HEK293 (cell line): ENCODE measurements around the gene FNDC8.
A peak's percentile ranks its signal among the peaks of the same experiment; 100 is the strongest.

Experiments
- CTCF ChIA-PET: fragments of 350-600 bp; formaldehyde crosslinking; extraction: SDS; loops from one replicate; lab custom pipeline; 2021; ENCODE audit warnings: antibody characterized with exemption; lab: Yijun Ruan, JAX
- POLR2A ChIA-PET: fragments of 300-600 bp; formaldehyde crosslinking; extraction: SDS; loops from one replicate; lab custom pipeline; 2020; ENCODE audit warnings: antibody characterized with exemption, inconsistent platforms; lab: Yijun Ruan, JAX
- H3K27ac ChIP-seq: fragments of 200-500 bp; sonication (Bioruptor generic); 2 replicates; pipeline ENCODE4 v1.5.1; 2014; ENCODE audit warnings: low read depth, low read length, control low read depth, inconsistent platforms; ENCODE audit errors: extremely low read depth
- H3K36me3 ChIP-seq, 2 experiments: fragments of 200-500 bp in 1 of 2; sonication (Bioruptor generic) in 1 of 2; 1 replicate in 1 of 2; 2 replicates in 1 of 2; pipeline ENCODE4 v1.5.1; 2014 to 2017; ENCODE audit warnings: inconsistent platforms in 2 of 2, low read length in 2 of 2; ENCODE audit not compliant: control insufficient read depth in 2 of 2, insufficient read depth in 1 of 2
- H3K4me1 ChIP-seq: fragments of 200-500 bp; sonication (Bioruptor generic); 2 replicates; pipeline ENCODE4 v1.5.1; 2014; ENCODE audit warnings: mild to moderate bottlenecking, low read length, inconsistent platforms; ENCODE audit not compliant: control insufficient read depth, insufficient read depth
- H3K4me3 ChIP-seq: 2 replicates; pipeline ENCODE4 v1.5.1; 2011; ENCODE audit warnings: low read depth, mild to moderate bottlenecking, control low read depth, low read length, moderate library complexity
- H3K9me3 ChIP-seq: fragments of 200-500 bp; sonication (Bioruptor generic); 2 replicates; pipeline ENCODE4 v1.5.1; 2014; ENCODE audit warnings: low read depth, low read length, inconsistent platforms; ENCODE audit not compliant: control insufficient read depth, insufficient read depth
- GLIS1 ChIP-seq: fragments of 450-650 bp; formaldehyde crosslinking; IDR thresholded peaks from 2 replicates; pipeline ENCODE4 v1.5.1; 2016; ENCODE audit warnings: missing biosample characterization, missing genetic modification characterization
- KLF1 ChIP-seq: fragments of 450-650 bp; formaldehyde crosslinking; IDR thresholded peaks from 2 replicates; pipeline ENCODE4 v1.5.1; 2016; ENCODE audit warnings: missing biosample characterization, missing genetic modification characterization
- ZNF211 ChIP-seq: fragments of 450-650 bp; formaldehyde crosslinking; IDR thresholded peaks from 2 replicates; pipeline ENCODE4 v1.5.1; 2016; ENCODE audit warnings: low read depth, missing biosample characterization, missing genetic modification characterization
- ZNF23 ChIP-seq: fragments of 450-650 bp; formaldehyde crosslinking; IDR thresholded peaks from 2 replicates; pipeline ENCODE4 v1.5.1; 2016; ENCODE audit warnings: missing biosample characterization, missing genetic modification characterization, borderline replicate concordance
- ZNF335 ChIP-seq: fragments of 450-650 bp; formaldehyde crosslinking; conservative IDR thresholded peaks from 2 replicates; pipeline ENCODE4 v1.5.1; 2016; ENCODE audit warnings: missing biosample characterization, missing genetic modification characterization
- ZNF394 ChIP-seq: fragments of 450-650 bp; formaldehyde crosslinking; IDR thresholded peaks from 2 replicates; pipeline ENCODE4 v1.5.1; 2016; ENCODE audit warnings: missing biosample characterization, missing genetic modification characterization, mild to moderate bottlenecking, moderate library complexity, borderline replicate concordance
- ZNF416 ChIP-seq: fragments of 450-650 bp; formaldehyde crosslinking; IDR thresholded peaks from 2 replicates; pipeline ENCODE4 v1.5.1; 2016; ENCODE audit warnings: missing biosample characterization, missing genetic modification characterization
- ZNF426 ChIP-seq: fragments of 450-650 bp; formaldehyde crosslinking; IDR thresholded peaks from 2 replicates; pipeline ENCODE4 v1.5.1; 2017; ENCODE audit warnings: missing biosample characterization, missing genetic modification characterization, mild to moderate bottlenecking, inconsistent platforms, moderate library complexity
- ZNF555 ChIP-seq: fragments of 450-650 bp; formaldehyde crosslinking; conservative IDR thresholded peaks from 2 replicates; pipeline ENCODE4 v1.5.1; 2017; ENCODE audit warnings: missing biosample characterization, mild to moderate bottlenecking, missing genetic modification characterization, inconsistent platforms
- ZNF600 ChIP-seq: fragments of 450-650 bp; formaldehyde crosslinking; IDR thresholded peaks from 2 replicates; pipeline ENCODE4 v1.5.1; 2016; ENCODE audit warnings: missing biosample characterization, missing genetic modification characterization
- ZNF843 ChIP-seq: fragments of 450-650 bp; formaldehyde crosslinking; IDR thresholded peaks from 2 replicates; pipeline ENCODE4 v1.5.1; 2016; ENCODE audit warnings: missing biosample characterization, missing genetic modification characterization
- TF ChIP-seq, protein P1 (sequence below): fragments of 450-650 bp; formaldehyde crosslinking; IDR thresholded peaks from 2 replicates; pipeline ENCODE4 v1.5.1; 2017; ENCODE audit warnings: missing biosample characterization, missing genetic modification characterization
- TF ChIP-seq, protein P2 (sequence below): fragments of 450-650 bp; formaldehyde crosslinking; IDR thresholded peaks from 2 replicates; pipeline ENCODE4 v1.5.1; 2016; ENCODE audit warnings: missing biosample characterization, missing genetic modification characterization
- TF ChIP-seq, protein P3 (sequence below): fragments of 450-650 bp; formaldehyde crosslinking; IDR thresholded peaks from 2 replicates; pipeline ENCODE4 v1.5.1; 2016; ENCODE audit warnings: missing biosample characterization, missing genetic modification characterization

The FNDC8 gene

GRCh38 chr17:35084987-35085386, 36.4 kb upstream of the FNDC8 start:
- TF ChIP-seq ZNF843 (tag by site-specific recombination) (no peak), ZNF555 (tag by site-specific recombination) (no peak), ZNF23 (no peak), ZNF416 (tag by site-specific recombination) (no peak), KLF1 (tag by site-specific recombination) (no peak)
- TF ChIP-seq, protein P1, sequence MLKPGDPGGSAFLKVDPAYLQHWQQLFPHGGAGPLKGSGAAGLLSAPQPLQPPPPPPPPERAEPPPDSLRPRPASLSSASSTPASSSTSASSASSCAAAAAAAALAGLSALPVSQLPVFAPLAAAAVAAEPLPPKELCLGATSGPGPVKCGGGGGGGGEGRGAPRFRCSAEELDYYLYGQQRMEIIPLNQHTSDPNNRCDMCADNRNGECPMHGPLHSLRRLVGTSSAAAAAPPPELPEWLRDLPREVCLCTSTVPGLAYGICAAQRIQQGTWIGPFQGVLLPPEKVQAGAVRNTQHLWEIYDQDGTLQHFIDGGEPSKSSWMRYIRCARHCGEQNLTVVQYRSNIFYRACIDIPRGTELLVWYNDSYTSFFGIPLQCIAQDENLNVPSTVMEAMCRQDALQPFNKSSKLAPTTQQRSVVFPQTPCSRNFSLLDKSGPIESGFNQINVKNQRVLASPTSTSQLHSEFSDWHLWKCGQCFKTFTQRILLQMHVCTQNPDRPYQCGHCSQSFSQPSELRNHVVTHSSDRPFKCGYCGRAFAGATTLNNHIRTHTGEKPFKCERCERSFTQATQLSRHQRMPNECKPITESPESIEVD (tag by site-specific recombination), result peak; percentile 18; the same call in 1 of the 2 replicates
- TF ChIP-seq, all 188 proteins: peak for 1
- H3K9me3 ChIP-seq, result no peaks in the 10 kb centered on the region
- CTCF ChIA-PET, result interaction anchor here (0.6 to 0.9 kb wide), 2 partner anchors 10 to 450 kb away, joined by 3 read pairs; no protein-coding TSS in a partner anchor
- H3K4me3 ChIP-seq, result no peak overlapping the region
- no peaks in the 10 kb centered on the region; a peak in 1 of 3 replicates for H3K36me3 ChIP-seq
- H3K27ac ChIP-seq, result no peak overlapping the region
- POLR2A ChIA-PET, result interaction anchor here (0.7 kb wide), 1 partner anchor 77 kb away, joined by 4 read pairs; no protein-coding TSS in a partner anchor
- H3K4me1 ChIP-seq, result peaks cover 20% of the 10 kb centered on the region

- H3K4me3 ChIP-seq, result no peak overlapping the region
- H3K4me1 ChIP-seq, result peaks cover 20% of the 10 kb centered on the region
- ChIA-PET POLR2A (interaction anchor here (0.6 to 1.8 kb wide), 3 partner anchors 23 to 518 kb away, joined by 3 to 6 read pairs (median 3); partner anchors contain the start of gene RFFL), CTCF (no interaction called here)
- H3K9me3 ChIP-seq, result no peaks in the 10 kb centered on the region
- TF ChIP-seq ZNF335 (tag by site-specific recombination) (no peak), GLIS1 (no peak), ZNF211 (no peak), ZNF394 (tag by site-specific recombination) (no peak)
- TF ChIP-seq, protein P2, sequence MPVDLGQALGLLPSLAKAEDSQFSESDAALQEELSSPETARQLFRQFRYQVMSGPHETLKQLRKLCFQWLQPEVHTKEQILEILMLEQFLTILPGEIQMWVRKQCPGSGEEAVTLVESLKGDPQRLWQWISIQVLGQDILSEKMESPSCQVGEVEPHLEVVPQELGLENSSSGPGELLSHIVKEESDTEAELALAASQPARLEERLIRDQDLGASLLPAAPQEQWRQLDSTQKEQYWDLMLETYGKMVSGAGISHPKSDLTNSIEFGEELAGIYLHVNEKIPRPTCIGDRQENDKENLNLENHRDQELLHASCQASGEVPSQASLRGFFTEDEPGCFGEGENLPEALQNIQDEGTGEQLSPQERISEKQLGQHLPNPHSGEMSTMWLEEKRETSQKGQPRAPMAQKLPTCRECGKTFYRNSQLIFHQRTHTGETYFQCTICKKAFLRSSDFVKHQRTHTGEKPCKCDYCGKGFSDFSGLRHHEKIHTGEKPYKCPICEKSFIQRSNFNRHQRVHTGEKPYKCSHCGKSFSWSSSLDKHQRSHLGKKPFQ (tag by site-specific recombination), result no peak
- TF ChIP-seq, protein P3, sequence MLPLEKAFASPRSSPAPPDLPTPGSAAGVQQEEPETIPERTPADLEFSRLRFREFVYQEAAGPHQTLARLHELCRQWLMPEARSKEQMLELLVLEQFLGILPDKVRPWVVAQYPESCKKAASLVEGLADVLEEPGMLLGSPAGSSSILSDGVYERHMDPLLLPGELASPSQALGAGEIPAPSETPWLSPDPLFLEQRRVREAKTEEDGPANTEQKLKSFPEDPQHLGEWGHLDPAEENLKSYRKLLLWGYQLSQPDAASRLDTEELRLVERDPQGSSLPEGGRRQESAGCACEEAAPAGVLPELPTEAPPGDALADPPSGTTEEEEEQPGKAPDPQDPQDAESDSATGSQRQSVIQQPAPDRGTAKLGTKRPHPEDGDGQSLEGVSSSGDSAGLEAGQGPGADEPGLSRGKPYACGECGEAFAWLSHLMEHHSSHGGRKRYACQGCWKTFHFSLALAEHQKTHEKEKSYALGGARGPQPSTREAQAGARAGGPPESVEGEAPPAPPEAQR, result no peak
- H3K27ac ChIP-seq, result no peak overlapping the region
- no peaks in the 10 kb centered on the region; a peak in 1 of 3 replicates for H3K36me3 ChIP-seq
Observed at GRCh38 chr17:35086164-35086563, 35.3 kb upstream of the FNDC8 start.

- CTCF ChIA-PET, result interaction anchor here (0.6 to 1.4 kb wide), 8 partner anchors 17 to 465 kb away, joined by 3 to 9 read pairs (median 4); partner anchors contain the start of gene NLE1
- H3K4me3 ChIP-seq, result no peak overlapping the region
- H3K27ac ChIP-seq, result no peak overlapping the region
Observed at GRCh38 chr17:35086931-35087573, 34.4 kb upstream of the FNDC8 start.

More at GRCh38 chr17:35086931-35087573, 34.4 kb upstream of the FNDC8 start:
- peaks cover 15% of the 10 kb centered on the region for H3K4me1 ChIP-seq
- H3K36me3 ChIP-seq, result no peaks in the 10 kb centered on the region; a peak in 1 of 3 replicates
- H3K9me3 ChIP-seq, result no peaks in the 10 kb centered on the region
- TF ChIP-seq ZNF426 (tag by site-specific recombination) (no peak), ZNF600 (tag by site-specific recombination) (0 out of 2 replicates have a peak, but pooled peaks have one; percentile 11)
- POLR2A ChIA-PET, result interaction anchor here (0.8 to 1.8 kb wide), 2 partner anchors 24 to 517 kb away, joined by 3 to 6 read pairs; partner anchors contain the start of gene RFFL
